PC-3 (cell line): ENCODE results near the gene UBE3D.

ENCODE experiments used
- CTCF ChIP-seq: fragments of 300-600 bp; sonication (generic); conservative IDR thresholded peaks from 2 replicates; pipeline ENCODE4 v1.5.1; 2017; ENCODE audit warnings: antibody characterized with exemption, low read depth, mild to moderate bottlenecking, low read length
- EZH2 ChIP-seq: fragments of 300-600 bp; sonication (generic); IDR thresholded peaks from one replicate; pipeline ENCODE4 v1.6.1; 2017; ENCODE audit warnings: antibody characterized with exemption, mild to moderate bottlenecking, low read length; ENCODE audit not compliant: unreplicated experiment

GRCh38 chr6:83044091-83044768, 21.4 kb downstream of the UBE3D start:
- TF ChIP-seq CTCF (no peak), EZH2 (no peak)
